ENCODE data around the gene PSMA6. TPM values are rescaled to one million over a fixed set of nuclear protein-coding genes. Genes with fewer than 3 reads are reported as not detected.

The PSMA6 gene
- total and polyA plus RNA-seq, 2 of the 13 experiments (the other 11 are each of a cell fraction or from before 2014, with no cell fraction given): 525 to 1,109 TPM

- peak; percentile 97 for TF ChIP-seq ZBTB40 (IDR thresholded peaks at IDR 0.05)
- TF ChIP-seq ZBTB40 (CRISPR knock-in tag; IDR thresholded peaks at IDR 0.05): peak; percentile 93
- TF ChIP-seq ZBTB42 (CRISPR knock-in tag; IDR thresholded peaks at IDR 0.05): 0 out of 2 replicates have a peak, but pooled peaks have one; percentile 24
- no peak for TF ChIP-seq PHB2 (IDR thresholded peaks at IDR 0.05; ENCODE audit: partially characterized antibody)
- peak; percentile 98 for TF ChIP-seq ZNF782 (CRISPR knock-in tag; IDR thresholded peaks at IDR 0.05; ENCODE audit: borderline replicate concordance)
- peak; percentile 98 for TF ChIP-seq PHF21A (CRISPR knock-in tag; IDR thresholded peaks at IDR 0.05)
- TF ChIP-seq KLF13 (CRISPR knock-in tag; IDR thresholded peaks at IDR 0.05): peak; percentile 69
- peak; percentile 78; the same call in 1 of the 2 replicates for TF ChIP-seq ZNF30 (CRISPR knock-in tag; IDR thresholded peaks at IDR 0.05)
- TF ChIP-seq PREB (CRISPR knock-in tag; IDR thresholded peaks at IDR 0.05): peak; percentile 90
- peak; percentile 99 for TF ChIP-seq BORCS8-MEF2B (CRISPR knock-in tag; IDR thresholded peaks at IDR 0.05)
- TF ChIP-seq EZH2 (conservative IDR thresholded peaks at IDR 0.05; ENCODE audit: low read depth, low read length): no peak
- TF ChIP-seq JARID2 (CRISPR knock-in tag; IDR thresholded peaks at IDR 0.05; ENCODE audit: insufficient replicate concordance): peak; percentile 11
- TF ChIP-seq KLF15 (CRISPR knock-in tag; IDR thresholded peaks at IDR 0.05; ENCODE audit: borderline replicate concordance): peak; percentile 8; the same call in 1 of the 2 replicates
- TF ChIP-seq ZNF775 (CRISPR knock-in tag; IDR thresholded peaks at IDR 0.05; ENCODE audit: borderline replicate concordance): peak; percentile 93
- TF ChIP-seq FLYWCH1 (CRISPR knock-in tag; IDR thresholded peaks at IDR 0.05): no peak
- TF ChIP-seq ZNF740 (CRISPR knock-in tag; IDR thresholded peaks at IDR 0.05): no peak; the same call in 1 of the 2 replicates
- no peak; the same call in 1 of the 2 replicates for TF ChIP-seq ATAD3A (CRISPR knock-in tag; IDR thresholded peaks at IDR 0.05)
- TF ChIP-seq SIN3B (IDR thresholded peaks at IDR 0.05; ENCODE audit: low read length): peak; percentile 69
- peak; percentile 76; the same call in 1 of the 2 replicates for TF ChIP-seq MAFG (CRISPR knock-in tag; IDR thresholded peaks at IDR 0.05)
- no peak for TF ChIP-seq SYNCRIP (IDR thresholded peaks at IDR 0.05; ENCODE audit: insufficient read depth, low read depth, low read length)
Measured at GRCh38 chr14:35292051-35292769, at the start of gene PSMA6 (continued).
